HG03103 (cell line): ENCODE data around the gene DENND2A.
"Not testable (repeated sequence)": the region's sequence is repeated elsewhere in the genome, so short reads cannot be mapped to it uniquely, and the experiment has no call there.

Experiments used
- ATAC-seq: cut with Tn5 transposase; IDR thresholded peaks from one replicate; pipeline ENCODE4 v1.9.1; 2021; ENCODE audit warnings: low read depth; ENCODE audit not compliant: unreplicated experiment

Gene DENND2A

GRCh38 chr7:140621401-140622021, 19.1 kb downstream of the DENND2A start:
- ATAC-seq: no peak

GRCh38 chr7:140619915-140620510, 20.6 kb downstream of the DENND2A start:
- ATAC-seq: not testable (repeated sequence)

GRCh38 chr7:140619176-140619575, 21.4 kb downstream of the DENND2A start:
- no peak for ATAC-seq

- no peak for ATAC-seq
These were observed 22.3 kb downstream of the DENND2A start for GRCh38 chr7:140618306-140618705.

GRCh38 chr7:140617081-140617480, 23.5 kb downstream of the DENND2A start:
- no peak for ATAC-seq

GRCh38 chr7:140616328-140616727, 24.3 kb downstream of the DENND2A start:
- no peak for ATAC-seq

- no peak for ATAC-seq
These were observed 29.0 kb downstream of the DENND2A start for GRCh38 chr7:140611641-140612040.

- ATAC-seq: no peak
These were observed 30.1 kb downstream of the DENND2A start for GRCh38 chr7:140610204-140611165.

GRCh38 chr7:140609646-140610045, 31.0 kb downstream of the DENND2A start:
- ATAC-seq: no peak

GRCh38 chr7:140607441-140607989, 33.1 kb downstream of the DENND2A start:
- no peak for ATAC-seq

- no peak for ATAC-seq
These were observed 35.3 kb downstream of the DENND2A start for GRCh38 chr7:140605337-140605736.

GRCh38 chr7:140604760-140605159, 35.9 kb downstream of the DENND2A start:
- no peak for ATAC-seq

- no peak for ATAC-seq
These were observed 36.5 kb downstream of the DENND2A start for GRCh38 chr7:140604076-140604475.

GRCh38 chr7:140601566-140602174, 38.9 kb downstream of the DENND2A start:
- no peak for ATAC-seq

- no peak for ATAC-seq
These were observed 40.3 kb downstream of the DENND2A start for GRCh38 chr7:140600341-140600740.

- no peak for ATAC-seq
These were observed 43.1 kb downstream of the DENND2A start for GRCh38 chr7:140597428-140597949.

- no peak for ATAC-seq
These were observed 43.8 kb downstream of the DENND2A start for GRCh38 chr7:140596519-140597427.

GRCh38 chr7:140595468-140596092, 45.0 kb downstream of the DENND2A start:
- no peak for ATAC-seq

GRCh38 chr7:140594131-140594691, 46.4 kb downstream of the DENND2A start:
- ATAC-seq: no peak
